DMS153 treated with DMSO at 0.1 percent for 48 hours (cell line): ENCODE measurements around the gene RAD52.

Experiments used
- DNase-seq: peaks from one replicate; lab custom pipeline; 2025; ENCODE audit not compliant: unreplicated experiment; lab: John Stamatoyannopoulos, UW

Gene RAD52

GRCh38 chr12:949453-950191 is at the start of gene RAD52:
Gene RAD52, minus strand, starts transcription at chr12:949694. Its CDS starts 16,636 bp downstream, at chr12:933058.
- DNase-seq, result peak; percentile 97

- DNase-seq, result no peak
Measured at GRCh38 chr12:998020-998874, 48.8 kb upstream of the RAD52 start.

- DNase-seq, result no peak
Measured at GRCh38 chr12:997505-997904, 48.0 kb upstream of the RAD52 start.

GRCh38 chr12:996881-997280 is 47.4 kb upstream of the RAD52 start:
- no peak for DNase-seq

- no peak for DNase-seq
Measured at GRCh38 chr12:992647-993046, 43.2 kb upstream of the RAD52 start.

GRCh38 chr12:991350-992333 is 42.1 kb upstream of the RAD52 start:
- no peak for DNase-seq

- peak; percentile 73 for DNase-seq
Measured at GRCh38 chr12:990661-991349, 41.3 kb upstream of the RAD52 start, which contains the start of gene ERC1. Gene ERC1, plus strand, starts transcription at chr12:991223. Its CDS starts 36,681 bp downstream, at chr12:1027904.

- DNase-seq, result peak; percentile 52
Measured at GRCh38 chr12:989751-990660, 40.5 kb upstream of the RAD52 start.

- no peak for DNase-seq
Measured at GRCh38 chr12:989051-989450, 39.6 kb upstream of the RAD52 start.

GRCh38 chr12:988646-989045 is 39.2 kb upstream of the RAD52 start:
- DNase-seq, result no peak

GRCh38 chr12:981961-982360 is 32.5 kb upstream of the RAD52 start:
- DNase-seq, result no peak

GRCh38 chr12:981176-981828 is 31.8 kb upstream of the RAD52 start:
- DNase-seq, result no peak

GRCh38 chr12:979349-979748 is 29.9 kb upstream of the RAD52 start:
- no peak for DNase-seq

GRCh38 chr12:977156-977555 is 27.7 kb upstream of the RAD52 start:
- no peak for DNase-seq

- DNase-seq, result no peak
Measured at GRCh38 chr12:976644-977043, 27.1 kb upstream of the RAD52 start.

GRCh38 chr12:974271-974862 is 24.9 kb upstream of the RAD52 start:
- DNase-seq, result no peak

- DNase-seq, result no peak
Measured at GRCh38 chr12:971991-972390, 22.5 kb upstream of the RAD52 start.

- no peak for DNase-seq
Measured at GRCh38 chr12:969821-970220, 20.3 kb upstream of the RAD52 start.
